GM23338 (cell line): ENCODE data around the gene SDC3. TPM values are rescaled to one million over a fixed set of nuclear protein-coding genes. Genes with fewer than 3 reads are reported as not detected.

ENCODE experiments used
- ATAC-seq: fragments of 200-7000 bp; cut with Tn5 transposase; 3 replicates; pipeline ENCODE4 v1.9.1; 2020
- DNase-seq: peaks from one replicate; pipeline ENCODE4 v3.0.0-alpha.2; 2015; ENCODE audit warnings: low spot score
- H2AFZ ChIP-seq: fragments of 200-600 bp; sonication (generic); 2 replicates; pipeline ENCODE4 v1.8.0; 2016; ENCODE audit warnings: antibody characterized with exemption, mild to moderate bottlenecking, moderate library complexity
- H3F3A ChIP-seq: fragments of 200-600 bp; sonication (generic); replicated peaks from 2 replicates; pipeline ENCODE4 v1.8.0; 2017; ENCODE audit warnings: antibody characterized with exemption, mixed run types, low read depth
- H3K27ac ChIP-seq: fragments of 200-600 bp; sonication (generic); 2 replicates; pipeline ENCODE4 v1.6.1; 2016; ENCODE audit warnings: low read depth
- H3K27me3 ChIP-seq: fragments of 200-600 bp; sonication (generic); 2 replicates; pipeline ENCODE4 v1.8.0; 2016; ENCODE audit warnings: mild to moderate bottlenecking, mixed run types, moderate library complexity; ENCODE audit not compliant: insufficient read depth
- H3K36me3 ChIP-seq: fragments of 200-600 bp; sonication (generic); 2 replicates; pipeline ENCODE4 v1.8.0; 2016; ENCODE audit warnings: mild to moderate bottlenecking; ENCODE audit not compliant: insufficient read depth
- H3K4me1 ChIP-seq: fragments of 200-600 bp; sonication (generic); 2 replicates; pipeline ENCODE4 v1.8.0; 2016; ENCODE audit warnings: mild to moderate bottlenecking, moderate library complexity; ENCODE audit not compliant: insufficient read depth
- H3K4me2 ChIP-seq: fragments of 200-600 bp; sonication (generic); 2 replicates; pipeline ENCODE4 v1.7.1; 2017; ENCODE audit warnings: mixed run types
- H3K4me3 ChIP-seq: fragments of 200-600 bp; sonication (generic); 2 replicates; pipeline ENCODE4 v1.6.1; 2016; ENCODE audit warnings: mixed run types
- H3K79me2 ChIP-seq: fragments of 200-600 bp; sonication (generic); replicated peaks from 2 replicates; pipeline ENCODE4 v1.8.0; 2017; ENCODE audit warnings: mild to moderate bottlenecking; ENCODE audit not compliant: insufficient read depth
- H3K9me2 ChIP-seq: fragments of 200-600 bp; sonication (generic); 2 replicates; pipeline ENCODE4 v1.8.0; 2017; ENCODE audit not compliant: insufficient read depth
- H4K20me1 ChIP-seq: fragments of 200-600 bp; sonication (generic); replicated peaks from 2 replicates; pipeline ENCODE4 v1.8.0; 2017; ENCODE audit warnings: mild to moderate bottlenecking; ENCODE audit not compliant: insufficient read depth
- H3K27ac Mint-ChIP-seq: 2 replicates; pipeline ENCODE4 v1.8.0; 2020; ENCODE audit warnings: inconsistent platforms, mild to moderate bottlenecking, moderate library complexity, mixed read lengths
- H3K27me3 Mint-ChIP-seq: 3 replicates; pipeline ENCODE4 v1.8.0; 2022; ENCODE audit warnings: low read depth, mild to moderate bottlenecking, moderate library complexity, mixed read lengths, inconsistent platforms; ENCODE audit not compliant: insufficient read depth, poor library complexity
- H3K36me3 Mint-ChIP-seq: 3 replicates; pipeline ENCODE4 v1.8.0; 2021; ENCODE audit warnings: low read depth, mild to moderate bottlenecking, inconsistent platforms, moderate library complexity, mixed read lengths
- H3K4me1 Mint-ChIP-seq: 3 replicates; pipeline ENCODE4 v1.8.0; 2020; ENCODE audit warnings: mild to moderate bottlenecking, inconsistent platforms, mixed read lengths
- H3K4me3 Mint-ChIP-seq: 3 replicates; pipeline ENCODE4 v1.8.0; 2021; ENCODE audit warnings: moderate library complexity, mild to moderate bottlenecking, inconsistent platforms, mixed read lengths
- H3K9me3 Mint-ChIP-seq: 3 replicates; pipeline ENCODE4 v1.8.0; 2020; ENCODE audit warnings: moderate library complexity, mild to moderate bottlenecking, inconsistent platforms, mixed read lengths
- CREB1 ChIP-seq: fragments of 250-450 bp; sonication (Bioruptor Pico); IDR thresholded peaks from 2 replicates; pipeline ENCODE4 v1.5.0; 2020; ENCODE audit warnings: low read depth, mild to moderate bottlenecking, moderate library complexity
- EZH2 ChIP-seq: fragments of 200-600 bp; sonication (generic); IDR thresholded peaks from one replicate; pipeline ENCODE4 v1.8.0; 2017; ENCODE audit warnings: antibody characterized with exemption, mild to moderate bottlenecking, low read depth; ENCODE audit not compliant: unreplicated experiment
- EZH2phosphoT487 ChIP-seq: fragments of 200-600 bp; sonication (generic); IDR thresholded peaks from one replicate; pipeline ENCODE4 v1.8.1; 2018; ENCODE audit warnings: antibody characterized with exemption; ENCODE audit not compliant: unreplicated experiment
- JUNB ChIP-seq: IDR thresholded peaks from one replicate; pipeline ENCODE4 v1.6.1; 2016; ENCODE audit warnings: antibody characterized with exemption; ENCODE audit not compliant: unreplicated experiment
- NANOG ChIP-seq: IDR thresholded peaks from 2 replicates; pipeline ENCODE4 v1.6.1; 2016; ENCODE audit warnings: antibody characterized with exemption, borderline replicate concordance
- POLR2AphosphoS5 ChIP-seq: IDR thresholded peaks from 2 replicates; pipeline ENCODE4 v1.6.1; 2016; ENCODE audit warnings: antibody characterized with exemption, low read depth
- STAT1 ChIP-seq: IDR thresholded peaks from one replicate; pipeline ENCODE4 v1.6.1; 2016; ENCODE audit warnings: antibody characterized with exemption; ENCODE audit not compliant: unreplicated experiment
- ZNF114 ChIP-seq: fragments of 250-450 bp; sonication (Bioruptor Pico); IDR thresholded peaks from 2 replicates; pipeline ENCODE4 v1.5.0; 2020; ENCODE audit warnings: mild to moderate bottlenecking, moderate library complexity
- ZNF331 ChIP-seq: fragments of 250-450 bp; sonication (Bioruptor Pico); IDR thresholded peaks from 2 replicates; pipeline ENCODE4 v1.5.0; 2020; ENCODE audit warnings: low read depth, mild to moderate bottlenecking, moderate library complexity
- polyA plus RNA-seq: library from polyadenylated mRNA; unstranded; fragments of >200 nt; fragmentation: Nextera tagmentation; extraction: Ambion mirVana; gene quantifications from 2 replicates; pipeline ENCODE4 v1.2.1, GENCODE V29; 2016
- total RNA-seq: library from RNA; depleted of rRNA; stranded (reverse); fragments of >200 nt; shearing (Covaris generic); gene quantifications from 2 replicates; pipeline ENCODE4 v1.2.3, GENCODE V29; 2014
- TF ChIP-seq, protein P1 (sequence below): fragments of 250-450 bp; sonication (Bioruptor Pico); IDR thresholded peaks from 2 replicates; pipeline ENCODE4 v1.5.0; 2020; ENCODE audit warnings: mild to moderate bottlenecking, moderate library complexity
- TF ChIP-seq, protein P2 (sequence below), 2 experiments: fragments of 200-600 bp in 1 of 2; sonication (generic) in 1 of 2; conservative IDR thresholded peaks; 2 replicates each; pipeline versions ENCODE4 v1.5.1 to v1.6.1; 2016 to 2017; ENCODE audit warnings: antibody characterized with exemption in 2 of 2, low read depth in 2 of 2, mild to moderate bottlenecking in 2 of 2, moderate library complexity in 1 of 2
- TF ChIP-seq, protein P3 (sequence below): IDR thresholded peaks from one replicate; pipeline ENCODE4 v1.6.1; 2018; ENCODE audit warnings: antibody characterized with exemption; ENCODE audit not compliant: unreplicated experiment
- TF ChIP-seq, protein P4 (sequence below): IDR thresholded peaks from 2 replicates; pipeline ENCODE4 v1.6.1; 2016; ENCODE audit warnings: antibody characterized with exemption

The SDC3 gene
- total and polyA plus RNA-seq, 2 experiments from 2014 or later, result 5.2 to 29.7 TPM

DNA sequence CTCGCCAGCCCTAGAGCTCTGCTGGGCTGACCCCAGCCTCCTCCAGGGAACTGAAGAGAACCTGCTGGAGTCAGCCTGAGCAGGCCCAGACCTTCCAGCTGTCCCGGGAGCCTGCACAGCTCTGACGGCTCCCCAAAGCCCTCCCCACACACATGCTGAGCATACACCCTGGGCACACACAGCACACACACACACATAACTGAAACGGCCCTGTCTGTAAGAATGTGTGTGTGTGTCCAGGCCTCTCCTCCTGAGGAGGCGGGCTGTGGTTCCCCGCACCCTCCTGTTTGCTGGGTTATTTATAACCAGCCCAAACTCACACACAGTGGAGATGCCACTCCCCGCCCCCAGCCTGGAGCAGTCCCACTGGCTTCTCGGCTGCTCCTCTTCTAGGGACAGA, 20.2 kb downstream of the SDC3 start:
- ATAC-seq, result peak; percentile 52
- no peaks in the 10 kb centered on the region for H3K27me3 ChIP-seq
- Mint-ChIP-seq H3K27ac (peak overlapping the region; percentile 96), H3K36me3 (no peaks in the 10 kb centered on the region), H3K4me1 (peaks cover 41% of the 10 kb centered on the region), H3K27me3 (peaks cover 5% of the 10 kb centered on the region), H3K4me3 (no peak overlapping the region), H3K9me3 (no peaks in the 10 kb centered on the region)
- H3K4me3 ChIP-seq, result no peak overlapping the region
- H3K27ac ChIP-seq, result no peak overlapping the region
- DNase-seq, result no peak
- H3K36me3 ChIP-seq, result no peaks in the 10 kb centered on the region
- H2AFZ ChIP-seq, result no peak overlapping the region
- H3F3A ChIP-seq, result no peaks in the 10 kb centered on the region
- TF ChIP-seq, protein P1, sequence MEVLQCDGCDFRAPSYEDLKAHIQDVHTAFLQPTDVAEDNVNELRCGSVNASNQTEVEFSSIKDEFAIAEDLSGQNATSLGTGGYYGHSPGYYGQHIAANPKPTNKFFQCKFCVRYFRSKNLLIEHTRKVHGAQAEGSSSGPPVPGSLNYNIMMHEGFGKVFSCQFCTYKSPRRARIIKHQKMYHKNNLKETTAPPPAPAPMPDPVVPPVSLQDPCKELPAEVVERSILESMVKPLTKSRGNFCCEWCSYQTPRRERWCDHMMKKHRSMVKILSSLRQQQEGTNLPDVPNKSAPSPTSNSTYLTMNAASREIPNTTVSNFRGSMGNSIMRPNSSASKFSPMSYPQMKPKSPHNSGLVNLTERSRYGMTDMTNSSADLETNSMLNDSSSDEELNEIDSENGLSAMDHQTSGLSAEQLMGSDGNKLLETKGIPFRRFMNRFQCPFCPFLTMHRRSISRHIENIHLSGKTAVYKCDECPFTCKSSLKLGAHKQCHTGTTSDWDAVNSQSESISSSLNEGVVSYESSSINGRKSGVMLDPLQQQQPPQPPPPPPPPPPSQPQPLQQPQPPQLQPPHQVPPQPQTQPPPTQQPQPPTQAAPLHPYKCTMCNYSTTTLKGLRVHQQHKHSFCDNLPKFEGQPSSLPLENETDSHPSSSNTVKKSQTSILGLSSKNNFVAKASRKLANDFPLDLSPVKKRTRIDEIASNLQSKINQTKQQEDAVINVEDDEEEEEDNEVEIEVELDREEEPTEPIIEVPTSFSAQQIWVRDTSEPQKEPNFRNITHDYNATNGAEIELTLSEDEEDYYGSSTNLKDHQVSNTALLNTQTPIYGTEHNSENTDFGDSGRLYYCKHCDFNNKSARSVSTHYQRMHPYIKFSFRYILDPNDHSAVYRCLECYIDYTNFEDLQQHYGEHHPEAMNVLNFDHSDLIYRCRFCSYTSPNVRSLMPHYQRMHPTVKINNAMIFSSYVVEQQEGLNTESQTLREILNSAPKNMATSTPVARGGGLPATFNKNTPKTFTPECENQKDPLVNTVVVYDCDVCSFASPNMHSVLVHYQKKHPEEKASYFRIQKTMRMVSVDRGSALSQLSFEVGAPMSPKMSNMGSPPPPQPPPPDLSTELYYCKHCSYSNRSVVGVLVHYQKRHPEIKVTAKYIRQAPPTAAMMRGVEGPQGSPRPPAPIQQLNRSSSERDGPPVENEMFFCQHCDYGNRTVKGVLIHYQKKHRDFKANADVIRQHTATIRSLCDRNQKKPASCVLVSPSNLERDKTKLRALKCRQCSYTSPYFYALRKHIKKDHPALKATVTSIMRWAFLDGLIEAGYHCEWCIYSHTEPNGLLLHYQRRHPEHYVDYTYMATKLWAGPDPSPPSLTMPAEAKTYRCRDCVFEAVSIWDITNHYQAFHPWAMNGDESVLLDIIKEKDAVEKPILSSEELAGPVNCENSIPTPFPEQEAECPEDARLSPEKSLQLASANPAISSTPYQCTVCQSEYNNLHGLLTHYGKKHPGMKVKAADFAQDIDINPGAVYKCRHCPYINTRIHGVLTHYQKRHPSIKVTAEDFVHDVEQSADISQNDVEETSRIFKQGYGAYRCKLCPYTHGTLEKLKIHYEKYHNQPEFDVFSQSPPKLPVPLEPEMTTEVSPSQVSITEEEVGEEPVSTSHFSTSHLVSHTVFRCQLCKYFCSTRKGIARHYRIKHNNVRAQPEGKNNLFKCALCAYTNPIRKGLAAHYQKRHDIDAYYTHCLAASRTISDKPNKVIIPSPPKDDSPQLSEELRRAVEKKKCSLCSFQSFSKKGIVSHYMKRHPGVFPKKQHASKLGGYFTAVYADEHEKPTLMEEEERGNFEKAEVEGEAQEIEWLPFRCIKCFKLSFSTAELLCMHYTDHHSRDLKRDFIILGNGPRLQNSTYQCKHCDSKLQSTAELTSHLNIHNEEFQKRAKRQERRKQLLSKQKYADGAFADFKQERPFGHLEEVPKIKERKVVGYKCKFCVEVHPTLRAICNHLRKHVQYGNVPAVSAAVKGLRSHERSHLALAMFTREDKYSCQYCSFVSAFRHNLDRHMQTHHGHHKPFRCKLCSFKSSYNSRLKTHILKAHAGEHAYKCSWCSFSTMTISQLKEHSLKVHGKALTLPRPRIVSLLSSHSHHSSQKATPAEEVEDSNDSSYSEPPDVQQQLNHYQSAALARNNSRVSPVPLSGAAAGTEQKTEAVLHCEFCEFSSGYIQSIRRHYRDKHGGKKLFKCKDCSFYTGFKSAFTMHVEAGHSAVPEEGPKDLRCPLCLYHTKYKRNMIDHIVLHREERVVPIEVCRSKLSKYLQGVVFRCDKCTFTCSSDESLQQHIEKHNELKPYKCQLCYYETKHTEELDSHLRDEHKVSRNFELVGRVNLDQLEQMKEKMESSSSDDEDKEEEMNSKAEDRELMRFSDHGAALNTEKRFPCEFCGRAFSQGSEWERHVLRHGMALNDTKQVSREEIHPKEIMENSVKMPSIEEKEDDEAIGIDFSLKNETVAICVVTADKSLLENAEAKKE (CRISPR knock-in tag), result no peak
- no peak for TF ChIP-seq CREB1 (CRISPR knock-in tag)
- TF ChIP-seq EZH2phosphoT487, result no peak
- no peak for TF ChIP-seq POLR2AphosphoS5
- TF ChIP-seq NANOG, result no peak
- TF ChIP-seq, protein P2, sequence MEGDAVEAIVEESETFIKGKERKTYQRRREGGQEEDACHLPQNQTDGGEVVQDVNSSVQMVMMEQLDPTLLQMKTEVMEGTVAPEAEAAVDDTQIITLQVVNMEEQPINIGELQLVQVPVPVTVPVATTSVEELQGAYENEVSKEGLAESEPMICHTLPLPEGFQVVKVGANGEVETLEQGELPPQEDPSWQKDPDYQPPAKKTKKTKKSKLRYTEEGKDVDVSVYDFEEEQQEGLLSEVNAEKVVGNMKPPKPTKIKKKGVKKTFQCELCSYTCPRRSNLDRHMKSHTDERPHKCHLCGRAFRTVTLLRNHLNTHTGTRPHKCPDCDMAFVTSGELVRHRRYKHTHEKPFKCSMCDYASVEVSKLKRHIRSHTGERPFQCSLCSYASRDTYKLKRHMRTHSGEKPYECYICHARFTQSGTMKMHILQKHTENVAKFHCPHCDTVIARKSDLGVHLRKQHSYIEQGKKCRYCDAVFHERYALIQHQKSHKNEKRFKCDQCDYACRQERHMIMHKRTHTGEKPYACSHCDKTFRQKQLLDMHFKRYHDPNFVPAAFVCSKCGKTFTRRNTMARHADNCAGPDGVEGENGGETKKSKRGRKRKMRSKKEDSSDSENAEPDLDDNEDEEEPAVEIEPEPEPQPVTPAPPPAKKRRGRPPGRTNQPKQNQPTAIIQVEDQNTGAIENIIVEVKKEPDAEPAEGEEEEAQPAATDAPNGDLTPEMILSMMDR (conservative IDR thresholded peaks at IDR 0.05; ENCODE audit: low read depth in 2 of 2), result no peak
- TF ChIP-seq STAT1, result no peak
- TF ChIP-seq, protein P3, sequence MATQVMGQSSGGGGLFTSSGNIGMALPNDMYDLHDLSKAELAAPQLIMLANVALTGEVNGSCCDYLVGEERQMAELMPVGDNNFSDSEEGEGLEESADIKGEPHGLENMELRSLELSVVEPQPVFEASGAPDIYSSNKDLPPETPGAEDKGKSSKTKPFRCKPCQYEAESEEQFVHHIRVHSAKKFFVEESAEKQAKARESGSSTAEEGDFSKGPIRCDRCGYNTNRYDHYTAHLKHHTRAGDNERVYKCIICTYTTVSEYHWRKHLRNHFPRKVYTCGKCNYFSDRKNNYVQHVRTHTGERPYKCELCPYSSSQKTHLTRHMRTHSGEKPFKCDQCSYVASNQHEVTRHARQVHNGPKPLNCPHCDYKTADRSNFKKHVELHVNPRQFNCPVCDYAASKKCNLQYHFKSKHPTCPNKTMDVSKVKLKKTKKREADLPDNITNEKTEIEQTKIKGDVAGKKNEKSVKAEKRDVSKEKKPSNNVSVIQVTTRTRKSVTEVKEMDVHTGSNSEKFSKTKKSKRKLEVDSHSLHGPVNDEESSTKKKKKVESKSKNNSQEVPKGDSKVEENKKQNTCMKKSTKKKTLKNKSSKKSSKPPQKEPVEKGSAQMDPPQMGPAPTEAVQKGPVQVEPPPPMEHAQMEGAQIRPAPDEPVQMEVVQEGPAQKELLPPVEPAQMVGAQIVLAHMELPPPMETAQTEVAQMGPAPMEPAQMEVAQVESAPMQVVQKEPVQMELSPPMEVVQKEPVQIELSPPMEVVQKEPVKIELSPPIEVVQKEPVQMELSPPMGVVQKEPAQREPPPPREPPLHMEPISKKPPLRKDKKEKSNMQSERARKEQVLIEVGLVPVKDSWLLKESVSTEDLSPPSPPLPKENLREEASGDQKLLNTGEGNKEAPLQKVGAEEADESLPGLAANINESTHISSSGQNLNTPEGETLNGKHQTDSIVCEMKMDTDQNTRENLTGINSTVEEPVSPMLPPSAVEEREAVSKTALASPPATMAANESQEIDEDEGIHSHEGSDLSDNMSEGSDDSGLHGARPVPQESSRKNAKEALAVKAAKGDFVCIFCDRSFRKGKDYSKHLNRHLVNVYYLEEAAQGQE, result no peak
- no peak for TF ChIP-seq ZNF114 (CRISPR knock-in tag)
- TF ChIP-seq, protein P4, sequence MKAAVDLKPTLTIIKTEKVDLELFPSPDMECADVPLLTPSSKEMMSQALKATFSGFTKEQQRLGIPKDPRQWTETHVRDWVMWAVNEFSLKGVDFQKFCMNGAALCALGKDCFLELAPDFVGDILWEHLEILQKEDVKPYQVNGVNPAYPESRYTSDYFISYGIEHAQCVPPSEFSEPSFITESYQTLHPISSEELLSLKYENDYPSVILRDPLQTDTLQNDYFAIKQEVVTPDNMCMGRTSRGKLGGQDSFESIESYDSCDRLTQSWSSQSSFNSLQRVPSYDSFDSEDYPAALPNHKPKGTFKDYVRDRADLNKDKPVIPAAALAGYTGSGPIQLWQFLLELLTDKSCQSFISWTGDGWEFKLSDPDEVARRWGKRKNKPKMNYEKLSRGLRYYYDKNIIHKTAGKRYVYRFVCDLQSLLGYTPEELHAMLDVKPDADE, result no peak
- TF ChIP-seq ZNF331, result no peak
- TF ChIP-seq JUNB, result no peak
- TF ChIP-seq EZH2, result no peak
- no peak overlapping the region for H3K4me2 ChIP-seq
- H4K20me1 ChIP-seq, result 0 out of 2 replicates have a peak, but pooled peaks cover 2% of the 10 kb centered on the region
- H3K4me1 ChIP-seq, result peaks cover 15% of the 10 kb centered on the region
- H3K9me2 ChIP-seq, result no peaks in the 10 kb centered on the region
- no peaks in the 10 kb centered on the region; the same call in 1 of the 2 replicates for H3K79me2 ChIP-seq
